AG08396 (cell line): ENCODE data around the gene MTR.
A peak's percentile ranks its signal among the peaks of the same experiment; 100 is the strongest.

Experiments used
- DNase-seq: peaks from one replicate; pipeline ENCODE4 v3.0.0; 2012; ENCODE audit warnings: low spot score, mixed read lengths

Gene MTR

DNA sequence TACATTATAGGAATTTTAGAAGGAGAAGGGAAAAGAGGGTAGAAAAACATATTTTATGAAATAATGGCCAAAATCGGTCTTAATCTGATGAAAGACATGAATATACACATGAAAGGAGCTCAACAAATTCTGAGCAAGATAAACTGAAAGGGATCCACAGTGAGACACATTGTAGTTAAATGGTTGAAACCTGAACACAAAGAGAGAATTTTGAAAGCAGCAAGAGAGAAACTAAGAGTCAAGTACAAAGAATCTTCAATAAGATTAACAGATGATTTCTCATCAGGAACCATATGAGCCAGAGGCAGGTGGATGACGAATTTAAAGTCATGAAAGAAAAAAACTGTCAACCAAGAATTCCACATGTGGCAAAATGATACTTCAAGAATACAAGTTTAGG, 15.8 kb upstream of the MTR start:
- DNase-seq, result no peak

DNA sequence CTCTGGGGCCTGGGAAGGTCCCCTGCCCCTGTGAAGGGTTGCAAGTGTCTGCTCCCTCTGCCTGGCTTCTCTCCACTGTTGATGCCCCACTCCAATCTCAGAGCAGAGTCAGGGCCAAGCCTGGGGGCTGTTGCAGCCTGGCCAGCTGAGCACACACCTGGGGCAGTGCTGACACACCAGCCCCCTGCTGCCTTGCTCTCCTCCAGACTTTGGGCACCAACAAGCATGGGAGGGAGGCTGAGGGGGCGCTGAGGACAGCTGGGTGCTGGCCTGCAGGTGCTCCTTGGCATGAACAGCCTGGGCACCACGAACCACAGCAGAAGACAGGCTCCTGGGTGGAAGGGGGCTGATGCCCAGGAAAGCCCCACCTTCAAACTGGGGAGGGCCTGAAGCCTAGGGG, 9.6 kb upstream of the MTR start:
- DNase-seq, result no peak

DNA sequence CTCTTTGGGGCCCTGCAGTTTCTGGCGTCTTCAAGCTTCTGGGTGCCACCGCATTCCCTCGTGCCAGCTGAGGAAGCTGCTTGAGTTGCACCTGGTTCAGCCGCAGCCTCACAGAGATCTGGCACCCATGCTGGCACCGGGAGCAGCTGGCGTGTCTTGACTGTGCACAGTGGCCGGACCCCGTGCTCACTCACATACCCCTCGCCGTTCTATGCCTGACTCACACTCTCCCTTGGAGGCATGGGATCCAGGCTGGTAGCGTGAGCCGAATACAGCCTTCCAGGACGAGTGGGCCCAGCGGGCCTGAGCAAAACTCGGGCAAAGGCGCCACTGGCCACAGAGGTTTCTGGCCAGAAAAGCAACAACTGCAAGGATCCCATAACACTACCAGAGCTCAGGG, 8.6 kb upstream of the MTR start:
- DNase-seq, result no peak

DNA sequence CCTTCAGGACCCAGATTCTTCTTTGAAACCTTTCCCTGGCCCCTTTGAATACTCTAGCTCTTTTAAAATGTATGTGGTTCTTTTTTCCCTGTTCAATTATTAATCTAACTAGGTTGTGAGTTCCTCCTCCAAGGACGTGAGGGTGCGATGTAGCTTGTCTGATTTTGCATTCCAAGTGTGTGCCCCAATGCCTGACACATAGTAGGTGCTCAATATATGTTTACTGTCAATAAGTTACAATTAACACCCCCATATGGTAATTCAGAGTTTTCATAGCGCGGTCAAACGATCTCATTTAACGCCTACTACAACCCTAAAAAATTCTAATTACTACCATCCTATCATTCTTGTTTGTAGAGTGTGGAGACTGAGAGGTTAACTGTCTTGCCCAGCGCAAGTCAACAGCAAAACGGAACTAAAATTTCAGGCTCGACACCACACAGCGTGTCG, 482 bp upstream of the MTR start:
- DNase-seq, result no peak

DNA sequence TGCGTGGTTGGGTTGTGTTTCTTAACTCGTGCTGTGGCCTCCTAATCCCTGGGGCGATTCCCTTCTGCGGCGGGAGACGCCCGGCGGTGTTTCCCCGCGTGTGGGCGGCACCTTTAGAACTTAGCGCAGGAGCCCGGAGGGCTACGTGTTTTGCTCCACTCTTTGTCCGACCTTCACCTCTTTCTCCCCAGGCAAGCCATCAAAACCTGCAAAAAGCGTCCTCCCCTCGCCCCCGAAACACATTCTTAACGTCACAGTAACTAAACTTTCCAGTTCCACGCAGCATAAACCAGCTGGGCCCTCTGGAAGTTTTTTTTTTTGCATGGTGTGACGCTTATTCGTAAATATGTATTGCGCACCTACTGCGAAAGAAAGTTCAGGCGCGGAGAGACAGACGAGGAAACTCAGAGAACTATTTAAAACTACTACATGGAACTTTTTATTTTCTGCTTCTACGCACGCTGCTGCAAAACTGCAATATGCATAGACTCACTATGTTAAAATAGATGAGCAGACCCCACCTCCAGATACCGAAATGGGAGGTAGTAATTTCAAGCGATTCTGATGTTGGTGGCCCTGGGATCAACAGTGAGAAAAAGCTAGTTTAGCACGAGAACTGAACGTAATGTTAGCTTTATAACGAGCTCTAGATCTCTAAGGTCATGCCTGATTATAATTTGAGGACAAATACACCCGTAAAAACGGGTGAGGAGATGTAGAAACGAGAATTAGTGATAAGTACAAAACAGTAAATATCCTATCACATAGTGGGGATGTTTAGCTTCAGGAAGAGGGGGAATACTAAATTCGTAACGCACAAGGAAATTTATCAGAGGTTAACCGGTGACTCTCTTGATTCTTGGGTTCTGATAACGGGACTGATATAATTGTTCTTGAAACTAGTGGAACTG, 920 bp downstream of the MTR start:
- DNase-seq, result peak; percentile 21

DNA sequence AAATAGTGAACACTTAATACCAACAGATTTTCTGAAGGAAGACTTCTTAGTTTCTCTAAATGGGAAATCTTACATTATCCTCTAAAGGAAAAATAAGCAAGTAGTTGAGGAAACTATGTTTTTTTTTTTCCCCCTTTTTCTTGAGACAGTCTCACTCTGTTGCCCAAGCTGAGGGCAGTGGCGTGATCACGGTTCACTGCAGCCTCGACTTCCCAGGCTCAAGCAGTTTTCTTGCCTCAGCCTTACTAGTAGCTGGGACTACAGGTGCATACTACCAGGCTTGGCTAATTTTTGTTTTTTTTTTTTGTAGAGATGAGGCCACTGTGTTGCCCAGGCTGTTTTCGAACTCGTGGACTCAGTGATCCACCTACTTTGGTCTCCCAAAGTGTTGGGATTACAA, 3.9 kb downstream of the MTR start:
- no peak for DNase-seq

DNA sequence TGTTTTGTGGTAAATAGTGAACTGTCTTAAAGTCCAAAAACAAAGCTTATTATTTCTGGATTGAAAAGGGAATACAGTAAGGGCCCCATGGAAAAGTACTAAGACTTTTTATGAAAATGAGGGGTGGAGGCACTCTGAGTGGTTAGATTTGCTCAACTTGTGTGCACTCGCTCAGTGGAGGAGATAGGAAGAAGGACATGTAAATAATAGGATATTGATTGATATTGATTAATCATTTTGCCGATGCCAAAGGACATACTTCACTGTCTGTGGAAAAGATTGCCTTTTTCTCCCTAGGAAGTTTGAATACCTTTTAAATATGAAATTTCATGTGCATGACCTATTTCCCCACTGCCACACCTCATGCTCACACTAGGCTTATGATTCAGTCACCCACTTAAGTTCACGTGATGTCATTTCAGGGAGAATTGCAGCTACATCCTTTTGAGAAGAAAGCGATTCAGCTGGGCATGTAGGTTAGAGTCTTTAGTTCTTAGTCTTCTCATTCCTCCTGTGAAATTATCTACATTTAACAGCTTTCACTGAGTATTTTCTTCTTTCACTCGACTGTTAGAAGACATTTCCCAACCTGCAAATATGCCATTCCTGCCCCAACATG, 5.0 kb downstream of the MTR start:
- DNase-seq, result no peak

DNA sequence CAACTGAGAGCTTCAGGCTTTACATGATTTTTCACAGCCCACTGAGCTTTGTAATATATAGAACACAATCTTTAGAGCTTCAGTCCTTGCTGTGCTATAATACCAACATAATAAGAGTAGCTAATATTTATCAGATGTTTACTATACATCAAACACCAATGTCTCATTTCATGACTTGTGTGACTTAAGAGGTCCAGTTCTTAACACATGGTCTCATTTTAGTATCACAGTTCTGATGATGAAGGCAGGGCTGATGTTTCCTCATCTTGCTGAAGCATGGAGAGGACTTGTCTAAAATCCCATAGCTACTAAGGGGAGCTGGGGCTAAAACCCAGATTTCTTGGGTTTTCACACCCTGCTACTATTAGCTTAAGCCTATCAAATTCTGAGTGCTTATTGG, 5.5 kb downstream of the MTR start:
- no peak for DNase-seq

DNA sequence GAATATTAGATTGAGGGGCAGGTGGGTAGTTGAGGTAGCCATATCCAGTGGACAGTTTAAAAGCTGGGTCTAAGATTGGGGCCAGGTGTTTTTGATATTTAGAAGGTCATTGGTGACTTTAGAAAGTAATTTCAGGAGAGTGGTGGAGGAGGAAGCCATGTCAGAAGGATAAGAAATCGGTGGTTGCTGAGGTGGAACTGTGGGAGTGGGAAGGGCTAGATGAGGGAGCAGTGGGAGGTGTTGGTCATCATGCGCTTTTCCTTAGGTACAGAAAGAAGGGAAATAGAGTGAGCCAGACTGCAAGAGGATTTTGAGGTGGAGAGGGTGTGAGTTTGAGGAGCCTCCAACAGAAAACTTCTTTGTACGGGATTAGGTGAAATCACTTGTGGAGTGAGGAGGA, 7.2 kb downstream of the MTR start:
- no peak for DNase-seq

DNA sequence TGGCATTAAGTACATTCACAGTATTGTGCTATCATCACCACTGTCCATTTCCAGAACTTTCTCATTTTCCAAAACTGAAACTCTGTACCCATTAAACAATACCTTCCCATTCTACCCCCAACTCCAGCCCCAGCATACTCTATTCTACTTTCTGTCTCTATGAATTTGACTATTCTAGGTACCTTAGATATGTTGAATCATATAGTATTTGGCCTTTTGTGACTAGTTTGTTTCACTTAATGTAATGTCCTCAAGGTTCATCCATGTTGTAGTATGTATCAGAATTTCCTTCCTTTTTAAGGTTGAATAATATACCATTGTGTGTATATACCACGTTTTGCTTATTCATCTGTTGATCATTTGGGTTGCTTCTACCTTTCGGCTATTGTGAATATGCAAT, 11.5 kb downstream of the MTR start:
- DNase-seq, result no peak

DNA sequence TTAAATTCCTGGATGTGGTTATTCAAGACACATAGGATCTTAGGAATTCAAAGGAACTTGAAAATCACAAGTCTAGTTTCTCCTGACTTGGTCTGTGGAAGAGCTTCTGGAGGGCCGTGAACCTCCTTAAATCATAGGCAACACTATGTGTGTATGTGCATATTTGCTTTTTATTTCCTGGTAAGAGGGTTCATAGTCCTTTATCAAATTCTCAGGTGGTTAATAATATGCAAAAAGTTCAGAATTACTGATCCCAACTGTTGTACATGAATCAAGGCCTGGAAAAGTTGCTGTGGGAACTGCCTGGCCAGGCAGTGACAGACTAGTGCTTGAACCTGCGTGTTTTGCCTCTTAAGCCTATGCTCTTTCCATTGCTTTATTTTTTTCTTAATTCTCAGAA, 12.9 kb downstream of the MTR start:
- no peak for DNase-seq

DNA sequence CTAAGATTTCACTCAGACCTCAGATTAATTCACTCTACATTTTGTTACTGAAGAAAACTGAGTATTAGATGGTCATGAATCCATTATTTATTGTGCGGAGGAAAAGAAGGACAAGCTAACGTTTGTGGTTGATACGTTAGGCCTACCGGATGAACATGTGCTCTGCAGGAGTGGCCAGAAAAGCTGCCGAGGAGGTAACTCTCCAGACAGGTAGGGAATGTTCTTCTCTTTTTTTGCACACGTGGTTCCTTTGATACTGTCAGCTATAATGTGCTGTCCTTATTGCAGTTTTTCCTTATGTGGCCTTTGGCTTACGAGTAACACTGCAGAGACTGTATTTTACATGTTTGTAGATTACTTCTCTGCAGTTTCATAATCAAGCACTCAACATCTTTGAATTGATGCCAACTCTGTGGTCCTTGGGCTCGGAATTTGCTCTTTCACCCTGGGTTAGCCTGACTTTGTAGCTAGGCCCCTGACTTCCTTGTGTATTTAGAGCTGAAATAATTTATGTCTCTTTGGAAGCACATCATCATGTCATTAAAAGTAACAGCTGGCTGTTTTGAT, 13.6 kb downstream of the MTR start:
- no peak for DNase-seq

DNA sequence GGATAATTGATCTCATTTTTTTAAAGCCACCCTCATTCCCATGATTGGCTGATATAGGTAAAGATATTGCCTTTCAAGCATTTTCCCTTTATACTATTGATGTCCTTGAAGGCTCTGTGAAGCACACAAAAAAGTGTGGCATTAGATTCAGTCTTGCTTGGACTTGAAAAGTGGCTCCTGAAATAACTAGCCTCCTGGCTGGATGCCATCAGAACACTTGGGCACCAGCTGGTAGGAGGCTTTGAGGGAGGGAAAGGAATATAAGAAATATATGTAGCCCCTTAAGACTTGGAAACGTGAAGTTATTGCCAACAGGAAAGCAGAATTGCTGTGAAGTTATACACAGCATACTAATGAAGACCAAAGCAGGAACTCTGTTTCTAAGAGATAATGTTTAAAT, 14.1 kb downstream of the MTR start:
- no peak for DNase-seq

DNA sequence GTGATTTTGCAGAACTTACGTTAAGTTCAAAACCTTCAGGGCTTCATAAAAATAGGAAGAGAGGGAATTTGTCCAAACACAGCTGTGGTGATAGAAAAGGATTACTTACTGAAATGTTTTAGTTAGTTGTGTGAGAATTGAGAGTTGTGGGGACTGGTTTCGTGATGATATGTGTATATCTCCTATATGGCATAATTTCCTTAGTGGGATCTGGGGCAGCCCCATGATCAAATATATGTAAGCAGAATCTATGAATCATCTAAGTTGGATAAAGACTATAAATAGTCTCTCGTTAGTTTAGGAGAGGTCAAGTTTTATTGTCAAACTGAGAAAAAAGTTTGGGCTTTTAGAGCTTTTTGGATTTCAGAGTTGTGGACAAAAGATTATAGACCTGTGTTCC, 14.9 kb downstream of the MTR start:
- DNase-seq, result no peak

DNA sequence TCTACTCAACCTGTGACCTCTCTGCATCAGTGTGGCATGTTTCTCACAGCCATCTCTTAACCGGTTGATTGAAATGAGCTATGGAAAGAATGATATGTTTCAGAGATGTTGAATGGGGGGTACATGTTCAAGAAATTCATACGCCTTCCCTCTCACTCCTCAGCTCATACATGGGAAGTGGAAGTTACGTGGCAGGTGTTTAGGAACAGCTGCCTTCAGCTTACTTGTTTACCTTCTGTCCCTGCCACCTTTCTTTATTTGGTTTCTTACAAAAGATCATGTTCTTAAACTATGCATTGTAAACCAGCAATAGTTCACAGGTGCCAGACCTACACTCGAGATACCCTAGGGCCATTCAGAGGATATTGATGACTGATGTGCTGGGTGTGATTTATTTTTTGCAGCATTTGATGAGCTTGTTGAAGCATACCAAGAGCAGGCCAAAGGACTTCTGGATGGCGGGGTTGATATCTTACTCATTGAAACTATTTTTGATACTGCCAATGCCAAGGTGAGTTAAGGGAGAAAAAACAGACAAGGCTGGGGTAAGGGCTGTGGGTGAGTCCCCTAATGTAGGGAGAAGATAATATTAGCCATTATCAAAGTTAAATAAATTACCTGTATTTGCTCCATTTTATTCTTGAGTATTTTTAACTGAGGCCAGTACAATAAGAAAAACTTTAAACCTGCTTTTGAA, 17.4 kb downstream of the MTR start:
- no peak for DNase-seq

DNA sequence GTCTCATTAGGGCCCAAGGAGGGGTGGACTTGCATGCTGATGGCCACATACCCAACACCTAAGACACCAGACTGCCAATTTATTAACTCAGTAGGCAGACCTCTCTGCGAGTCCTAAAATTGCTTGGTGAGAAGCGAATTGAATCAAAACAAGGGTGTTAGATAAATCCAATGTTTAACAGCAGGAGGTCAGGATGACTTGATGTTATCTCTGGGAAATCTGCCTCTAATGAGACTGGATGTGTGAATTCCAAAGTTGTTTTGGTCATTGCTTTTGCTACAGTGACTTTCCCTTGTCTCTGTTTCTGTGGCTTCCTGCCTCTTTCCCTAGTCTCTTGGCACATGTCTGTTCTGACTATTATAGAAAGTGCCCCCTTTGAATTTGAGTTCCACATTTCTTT, 20.8 kb downstream of the MTR start:
- no peak for DNase-seq

DNA sequence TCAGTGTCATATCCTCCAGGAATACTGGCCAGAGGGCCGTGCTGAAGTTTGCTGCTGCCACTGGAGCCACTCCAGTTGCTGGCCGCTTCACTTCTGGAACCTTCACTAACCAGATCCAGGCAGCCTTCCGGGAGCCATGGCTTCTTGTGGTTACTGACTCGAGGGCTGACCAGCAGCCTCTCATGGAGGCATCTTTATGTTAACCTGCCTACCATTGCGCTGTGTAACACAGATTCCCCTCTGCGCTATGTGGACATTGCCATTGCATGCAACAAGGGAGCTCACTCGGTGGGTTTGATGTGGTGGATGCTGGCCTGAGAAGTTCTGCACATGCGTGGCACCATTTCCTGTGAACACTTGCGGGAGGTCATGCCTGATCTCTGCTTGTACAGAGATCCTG, 24.8 kb downstream of the MTR start:
- no peak for DNase-seq

DNA sequence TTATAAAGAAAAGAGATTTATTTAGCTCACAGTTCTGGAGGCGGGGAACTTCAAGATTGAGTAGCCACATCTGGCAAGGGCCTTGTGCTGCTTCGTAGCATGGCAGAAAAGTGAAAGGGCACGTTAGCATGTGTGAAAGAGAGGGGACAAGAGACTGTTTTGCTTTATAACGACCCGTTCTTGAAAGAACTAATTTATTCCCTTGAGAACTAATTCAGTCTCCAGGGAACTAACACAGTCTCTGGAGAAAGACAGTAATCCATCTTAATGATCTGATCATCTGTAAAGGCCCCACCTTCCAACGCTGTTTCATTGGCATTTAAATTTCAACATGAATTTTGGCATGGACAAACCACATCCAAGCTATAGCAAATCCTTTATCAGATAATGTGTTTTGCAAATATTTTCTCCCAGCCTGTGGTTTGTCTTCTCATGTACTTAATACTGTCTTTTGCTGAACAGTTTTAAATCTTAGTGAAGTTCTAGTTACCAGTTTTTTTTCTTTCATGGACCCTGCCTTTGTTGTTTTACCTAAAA, 26.1 kb downstream of the MTR start:
- DNase-seq, result no peak

DNA sequence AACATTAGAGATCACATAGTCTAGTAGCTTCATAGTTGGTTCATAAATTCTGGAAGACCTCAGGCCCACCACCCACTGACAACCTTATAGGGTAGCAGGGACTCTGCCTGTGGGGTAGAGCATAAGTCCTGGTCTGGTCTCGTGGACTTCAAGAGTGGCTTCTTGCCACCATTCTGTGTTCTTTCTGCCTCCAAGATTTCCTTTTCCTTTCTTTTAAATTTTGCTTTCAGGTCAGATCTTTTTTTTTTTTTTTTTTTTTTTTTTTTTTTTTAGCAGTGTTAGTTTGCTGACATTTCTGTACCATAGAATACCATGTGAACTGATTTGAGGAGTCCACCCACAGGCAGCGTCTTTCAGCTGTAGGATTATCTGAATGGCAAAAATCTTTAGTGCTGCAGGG, 28.5 kb downstream of the MTR start:
- no peak for DNase-seq

DNA sequence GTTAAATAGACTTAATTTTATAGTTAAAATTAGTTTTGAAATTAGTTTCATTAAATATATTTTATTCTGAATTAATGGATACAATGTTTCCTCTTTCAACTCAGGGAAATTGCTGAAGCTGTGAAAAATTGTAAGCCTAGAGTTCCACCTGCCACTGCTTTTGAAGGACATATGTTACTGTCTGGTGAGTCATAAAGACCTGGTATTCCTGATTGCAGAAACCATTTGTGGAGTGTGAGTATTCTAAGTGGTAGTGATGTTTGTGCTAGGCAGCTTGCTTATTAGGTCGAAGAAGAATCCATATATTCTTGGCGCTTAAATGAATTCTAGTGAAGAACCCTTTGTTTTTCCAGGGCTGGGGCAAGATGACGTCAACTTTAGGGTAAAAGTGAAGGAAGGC, 34.0 kb downstream of the MTR start:
- no peak for DNase-seq

DNA sequence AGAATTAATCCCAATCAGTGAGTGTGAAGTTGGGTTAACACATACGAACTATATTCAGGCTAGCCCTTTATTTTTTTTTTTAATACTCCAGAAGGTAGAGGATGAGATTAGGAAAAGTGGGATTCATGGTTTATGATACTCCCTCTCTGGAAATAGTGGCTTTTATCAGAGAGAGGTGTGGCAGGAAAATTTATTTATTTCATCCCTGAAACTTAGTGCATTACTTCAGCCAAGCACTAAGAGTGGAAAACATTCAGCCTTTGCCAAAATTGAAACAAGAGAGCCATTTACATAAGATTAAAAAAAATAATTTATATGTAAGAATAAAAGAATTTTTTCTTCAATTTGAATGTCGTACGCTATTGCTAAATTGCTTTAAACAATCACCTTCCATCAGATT, 35.0 kb downstream of the MTR start:
- no peak for DNase-seq

DNA sequence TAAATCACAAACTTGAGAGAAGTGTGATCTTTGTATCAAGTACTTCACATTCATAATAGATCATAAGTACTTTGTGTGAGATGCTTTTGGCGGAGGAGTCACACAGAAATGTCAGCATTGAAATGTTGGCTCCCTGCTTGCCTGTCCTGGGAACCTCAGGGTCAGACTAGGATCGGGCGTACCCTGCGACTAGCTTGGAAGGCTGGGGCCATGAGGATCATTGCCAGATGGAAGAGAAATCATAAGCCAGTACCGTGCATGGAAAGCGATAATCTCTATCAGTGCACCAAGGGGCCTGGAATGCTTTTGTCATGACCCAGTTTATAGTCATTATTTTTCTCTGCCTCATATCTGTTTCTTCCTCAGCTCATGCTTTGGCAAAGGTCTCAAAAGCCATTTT, 35.5 kb downstream of the MTR start:
- DNase-seq, result no peak

DNA sequence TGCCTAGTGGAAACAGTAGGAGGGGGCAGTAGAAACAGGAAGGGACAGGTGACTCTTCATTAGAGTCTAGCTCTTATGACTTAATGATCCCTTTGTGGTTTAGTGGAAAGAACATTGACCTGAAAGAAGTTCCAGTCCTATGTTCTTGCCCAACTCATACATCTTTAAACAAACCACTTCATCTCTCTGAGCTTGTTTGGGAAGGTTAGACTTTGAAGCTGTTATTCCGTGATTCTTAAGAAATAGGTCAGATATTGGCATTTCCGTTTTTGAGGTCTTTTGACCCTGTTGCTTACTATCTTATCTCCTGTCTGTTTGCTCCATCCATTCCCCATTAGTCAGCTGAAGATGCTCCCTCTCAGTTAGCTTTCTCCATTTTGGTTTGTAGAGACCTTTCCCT, 38.5 kb downstream of the MTR start:
- no peak for DNase-seq
